Femur (tissue), 1 donor: ENCODE results near the gene C9orf43.
"Not testable (repeated sequence)": the region's sequence is repeated elsewhere in the genome, so short reads cannot be mapped to it uniquely, and the experiment has no call there.

Experiments used
- DNase-seq: peaks from one replicate; pipeline ENCODE4 v3.0.0-alpha.2; 2017

The C9orf43 gene

GRCh38 chr9:113421726-113422125 is 11.2 kb downstream of the C9orf43 start:
- no peak for DNase-seq

DNA sequence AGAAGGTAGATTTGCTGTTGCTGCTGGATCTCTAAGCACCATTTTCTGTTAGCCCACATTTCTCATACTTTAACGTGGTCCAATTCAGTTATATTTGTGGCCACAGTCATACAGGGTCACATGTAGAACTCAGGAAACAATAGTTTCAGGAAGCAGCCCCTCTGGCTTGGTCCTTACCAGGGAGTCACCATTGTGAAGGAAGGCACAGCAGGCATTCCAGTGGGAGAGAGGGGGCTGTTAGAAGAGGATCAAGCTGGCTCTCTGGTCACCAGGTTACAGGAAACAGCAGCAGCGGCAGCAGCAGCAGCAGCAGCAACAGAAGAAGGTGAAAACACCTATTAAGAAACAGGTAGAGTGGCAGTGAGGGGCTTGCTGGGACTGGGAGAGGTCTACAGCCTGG is 14.5 kb downstream of the C9orf43 start:
- no peak for DNase-seq

DNA sequence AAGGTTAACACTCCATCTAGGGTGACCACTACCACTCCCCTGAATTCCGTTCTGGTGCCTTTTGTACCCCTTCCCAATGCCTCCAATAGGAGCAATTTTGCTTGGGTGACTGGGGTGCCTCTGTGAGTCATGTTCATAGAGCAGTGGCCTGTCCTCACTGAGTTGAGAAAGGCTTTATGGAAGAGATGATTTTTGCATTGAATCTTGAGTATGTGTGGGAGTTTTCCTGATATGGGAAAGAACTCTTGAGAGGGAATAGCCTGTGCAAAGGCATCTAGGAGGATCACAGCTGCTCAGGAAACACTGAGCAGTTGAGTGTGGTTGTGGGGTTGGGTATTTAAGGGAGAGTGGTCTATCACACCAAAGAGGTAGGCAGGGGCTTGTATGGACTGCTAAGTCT is 16.2 kb downstream of the C9orf43 start:
- no peak for DNase-seq

DNA sequence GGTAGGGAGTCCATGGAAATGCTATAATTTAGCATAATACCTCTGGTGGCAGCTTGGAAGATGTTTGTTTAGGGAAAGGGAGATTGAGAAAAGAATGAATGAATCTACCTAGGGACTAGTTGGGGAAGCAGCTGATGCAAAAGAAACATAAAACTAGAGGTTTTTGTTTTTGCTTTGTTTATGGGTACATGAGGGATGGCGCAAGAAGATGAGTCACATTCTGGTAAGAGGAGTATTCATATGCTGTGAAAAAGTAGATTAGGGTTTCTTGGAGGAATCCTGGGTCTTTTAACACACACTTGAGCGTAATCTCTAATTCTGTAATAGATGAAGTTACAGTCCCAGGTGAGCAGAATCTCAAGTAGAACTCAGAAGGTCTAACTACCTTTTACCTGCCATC is 17.1 kb downstream of the C9orf43 start:
- no peak for DNase-seq

GRCh38 chr9:113428062-113428615 is 17.6 kb downstream of the C9orf43 start:
- DNase-seq: peak; percentile 39

DNA sequence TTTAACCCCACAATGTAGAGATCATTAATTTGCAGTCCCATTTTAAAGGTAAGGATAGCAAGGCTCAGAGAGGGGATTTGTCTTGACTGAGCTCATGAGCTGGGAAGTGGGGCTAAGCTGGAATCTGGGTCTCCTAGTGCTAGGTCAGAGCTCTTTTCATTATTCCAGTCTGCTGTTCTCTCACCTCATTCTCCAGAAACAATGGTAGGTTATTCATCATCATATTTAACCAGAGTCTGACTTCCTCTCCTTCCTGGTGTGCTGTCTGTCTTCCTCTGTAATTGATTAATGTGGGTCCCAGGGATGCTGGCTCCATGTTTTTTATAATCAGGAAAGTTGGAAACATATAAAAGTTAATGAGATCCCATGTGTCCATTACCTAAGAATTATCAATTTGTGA is 20.6 kb downstream of the C9orf43 start:
- DNase-seq: no peak

- DNase-seq: no peak
These were observed 26.4 kb downstream of the C9orf43 start for GRCh38 chr9:113436728-113437515.

DNA sequence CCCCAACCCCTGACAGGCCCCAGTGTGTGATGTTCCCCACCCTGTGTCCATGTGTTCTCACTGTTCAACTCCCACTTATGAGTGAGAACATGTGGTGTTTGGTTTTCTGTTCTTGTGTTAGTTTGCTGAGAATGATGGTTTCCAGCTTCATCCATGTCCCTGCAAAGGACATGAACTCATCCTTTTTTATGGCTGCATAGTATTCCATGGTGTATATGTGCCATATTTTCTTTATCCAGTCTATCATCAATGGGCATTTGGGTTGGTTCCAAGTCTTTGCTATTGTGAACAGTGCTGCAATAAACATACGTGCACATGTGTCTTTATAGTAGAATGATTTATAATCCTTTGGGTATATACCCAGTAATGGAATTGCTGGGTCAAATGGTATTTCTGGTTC is 27.2 kb downstream of the C9orf43 start:
- DNase-seq: not testable (repeated sequence)

DNA sequence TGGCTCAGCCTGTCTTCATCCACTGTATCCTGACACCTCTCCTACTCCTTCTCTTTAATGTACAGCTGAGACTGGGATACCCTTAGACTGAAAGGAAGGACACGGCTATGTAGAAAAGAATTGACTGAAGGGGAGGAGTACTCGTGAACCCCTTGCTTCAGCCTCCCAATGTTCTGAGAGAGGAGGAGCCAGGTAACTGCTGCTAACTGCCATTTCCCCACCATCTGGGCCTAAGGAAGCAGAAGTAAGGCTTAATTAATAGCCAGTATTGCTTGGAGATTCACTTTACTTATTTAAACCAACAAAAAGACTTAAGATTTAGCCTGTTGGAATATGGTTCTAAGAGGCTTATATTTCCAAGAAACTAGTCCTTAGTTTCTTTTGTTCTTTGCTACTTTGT is 34.2 kb downstream of the C9orf43 start:
- DNase-seq: no peak

DNA sequence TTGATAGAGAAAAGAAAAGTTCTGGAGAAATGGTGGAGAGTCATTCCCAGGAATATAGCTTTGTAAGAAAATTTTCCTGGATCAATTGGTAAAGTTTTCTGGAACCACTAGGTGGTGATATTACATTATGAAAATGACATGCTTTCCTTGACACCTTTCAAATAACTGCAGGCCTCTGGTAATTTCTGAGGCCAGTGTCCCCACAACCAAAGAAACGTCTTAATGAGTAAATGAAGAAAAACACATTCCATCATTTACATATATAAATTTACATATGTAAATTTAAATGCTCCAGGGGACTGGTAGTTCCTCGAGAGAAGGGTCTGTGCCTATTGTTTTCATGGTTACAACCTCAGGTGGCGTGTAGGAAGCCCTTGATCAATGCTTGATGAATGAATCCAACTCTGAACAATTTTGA is 35.8 kb downstream of the C9orf43 start:
- no peak for DNase-seq

DNA sequence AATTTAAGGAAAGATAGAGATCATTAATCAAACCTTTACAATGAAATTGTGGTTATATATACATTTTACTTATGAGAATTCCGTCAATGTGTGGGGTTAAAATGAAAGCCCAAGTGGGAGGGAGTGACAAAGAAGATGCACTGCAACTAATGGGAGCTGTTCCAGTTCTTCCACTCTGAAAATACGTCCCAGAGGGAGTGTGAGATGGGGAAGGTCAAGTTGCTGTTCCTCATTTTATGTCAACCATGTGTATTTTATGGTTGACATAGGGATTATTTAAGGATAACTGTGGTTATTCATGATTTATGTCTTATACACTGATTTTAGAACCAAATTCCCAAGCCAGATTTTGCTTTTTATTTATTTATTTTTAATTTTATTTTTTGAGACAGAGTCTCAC is 38.8 kb downstream of the C9orf43 start:
- DNase-seq: no peak

- no peak for DNase-seq
These were observed 41.6 kb downstream of the C9orf43 start for GRCh38 chr9:113452113-113452605.

GRCh38 chr9:113454914-113455761 is 44.6 kb downstream of the C9orf43 start:
- DNase-seq: peak; percentile 47

- no peak for DNase-seq
These were observed 45.7 kb downstream of the C9orf43 start for GRCh38 chr9:113456235-113456634.

DNA sequence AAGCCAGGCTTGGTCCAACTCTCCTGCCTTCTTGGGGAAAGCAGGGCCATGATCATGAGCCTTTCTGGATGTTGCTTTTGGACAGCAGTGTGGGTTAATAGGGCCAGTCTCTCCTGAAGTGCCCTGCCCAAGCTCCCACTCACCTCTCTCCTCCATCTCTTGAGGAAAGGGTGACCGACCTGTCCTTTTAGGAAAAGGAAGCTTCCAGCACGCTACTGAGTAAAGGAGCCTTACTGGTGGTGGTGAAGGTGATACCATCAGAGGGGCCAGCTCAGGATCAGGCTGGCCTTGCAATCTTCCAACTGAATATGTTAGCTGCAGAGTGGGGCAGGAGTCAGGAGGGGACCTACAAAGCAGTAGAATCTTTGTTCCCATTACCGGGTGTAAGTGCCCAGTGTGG is 50.7 kb downstream of the C9orf43 start:
- no peak for DNase-seq

DNA sequence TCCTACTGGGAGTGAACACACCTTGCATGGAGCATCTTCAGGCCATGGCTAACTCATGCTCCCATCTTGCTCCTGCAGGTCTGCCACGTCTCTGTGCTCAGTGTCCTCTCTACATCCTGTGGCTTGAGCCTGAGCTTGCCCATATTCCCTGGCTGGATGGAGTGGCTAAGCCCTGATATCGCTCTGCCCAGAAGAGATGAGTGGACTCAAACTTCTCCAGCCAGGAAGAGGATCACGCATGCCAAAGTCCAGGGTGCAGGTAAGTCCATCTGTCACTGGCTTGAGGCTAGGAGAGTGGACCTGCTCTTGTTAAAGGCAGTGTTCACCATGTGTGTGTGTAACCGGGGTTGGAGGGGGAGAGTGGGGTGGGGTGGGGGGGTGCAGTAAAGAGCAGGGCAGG is 51.4 kb downstream of the C9orf43 start:
- no peak for DNase-seq

DNA sequence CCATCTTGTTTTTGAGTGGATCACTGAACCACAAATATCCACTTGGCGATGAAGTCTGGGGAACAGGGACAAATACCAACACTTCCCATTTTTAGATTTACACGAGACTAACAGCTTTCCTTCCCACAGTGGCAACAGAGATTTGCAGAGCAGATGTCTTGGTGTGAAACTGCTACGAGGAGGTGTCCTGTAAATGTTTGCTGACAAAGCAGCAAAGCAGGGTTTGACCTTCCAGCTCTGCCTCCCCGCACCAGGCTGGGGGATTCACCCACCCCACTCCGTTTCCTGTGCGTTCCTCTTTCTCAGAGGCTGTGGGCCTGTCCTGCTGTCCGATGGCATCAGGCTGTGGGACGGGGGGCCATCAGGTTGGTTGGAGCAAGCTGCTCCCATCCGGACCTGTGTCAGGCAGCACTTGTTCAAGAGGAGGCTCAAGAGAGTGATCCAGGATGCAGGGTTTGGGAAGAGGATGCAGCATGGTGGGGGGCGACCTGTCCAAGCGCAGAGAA is 52.3 kb downstream of the C9orf43 start:
- no peak for DNase-seq

- peak; percentile 47 for DNase-seq
These were observed 53.1 kb downstream of the C9orf43 start, which contains the start of gene RGS3 for GRCh38 chr9:113463418-113464285. TSS of gene RGS3 (plus strand) at chr9:113463727. CDS start at chr9:113463803, 76 bp downstream.

GRCh38 chr9:113464286-113464660 is 53.7 kb downstream of the C9orf43 start:
- DNase-seq: no peak

DNA sequence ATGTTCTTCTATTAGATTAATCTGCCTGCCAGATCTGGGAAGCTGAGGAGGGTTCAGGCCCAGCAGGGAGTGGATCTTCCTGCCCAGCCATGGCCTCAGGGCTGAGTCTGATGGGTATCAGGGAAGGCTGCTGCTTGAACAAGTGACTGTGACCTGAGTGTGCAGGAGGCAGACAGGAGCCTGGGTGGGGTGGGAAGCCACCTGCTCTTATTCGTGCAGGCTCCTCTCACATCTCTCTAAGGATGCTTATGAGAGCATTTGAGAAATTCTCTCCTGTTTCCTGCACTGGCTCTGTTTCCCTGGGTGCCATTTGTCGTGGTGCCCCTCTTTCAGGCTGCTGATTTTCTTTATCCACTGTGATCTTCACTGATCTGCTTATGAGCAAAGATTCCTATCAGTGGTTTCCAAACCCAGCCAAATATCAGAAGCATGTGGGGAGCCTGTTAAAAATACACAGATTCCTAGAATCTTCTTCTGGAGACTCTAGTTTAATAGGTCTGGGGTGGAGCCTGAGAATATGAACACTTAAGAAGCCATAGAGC is 55.1 kb downstream of the C9orf43 start:
- DNase-seq: no peak

GRCh38 chr9:113467183-113467582 is 56.6 kb downstream of the C9orf43 start:
- DNase-seq: no peak
